HFFc6 (cell line): ENCODE measurements around the gene ASTL. TPM values are rescaled to one million over a fixed set of nuclear protein-coding genes. Genes with fewer than 3 reads are reported as not detected.

ENCODE experiments used
- DNase-seq: peaks from one replicate; pipeline ENCODE4 v3.0.0-alpha.2; 2018
- H3K27ac Mint-ChIP-seq: 2 replicates; pipeline ENCODE4 v1.8.0; 2020; ENCODE audit warnings: mild to moderate bottlenecking, mixed read lengths
- H3K27me3 Mint-ChIP-seq: 2 replicates; pipeline ENCODE4 v1.8.0; 2021; ENCODE audit warnings: mild to moderate bottlenecking, moderate library complexity, mixed read lengths; ENCODE audit not compliant: insufficient read depth
- H3K36me3 Mint-ChIP-seq: 2 replicates; pipeline ENCODE4 v1.8.0; 2021; ENCODE audit warnings: low read depth, mixed read lengths
- H3K4me1 Mint-ChIP-seq: 2 replicates; pipeline ENCODE4 v1.8.0; 2020; ENCODE audit warnings: low read depth, mixed read lengths
- H3K4me3 Mint-ChIP-seq: 2 replicates; pipeline ENCODE4 v1.8.0; 2020; ENCODE audit warnings: mild to moderate bottlenecking, moderate library complexity, mixed read lengths
- H3K9me3 Mint-ChIP-seq: 2 replicates; pipeline ENCODE4 v1.8.0; 2020; ENCODE audit warnings: mild to moderate bottlenecking, mixed read lengths
- CTCF ChIP-seq: fragments of 200-600 bp; sonication (generic); IDR thresholded peaks from 2 replicates; pipeline ENCODE4 v1.5.0; 2021; ENCODE audit warnings: antibody characterized with exemption, mild to moderate bottlenecking
- total RNA-seq, 6 experiments: library from RNA; stranded (reverse); fragmentation: NEBNext Ultra II Directional; extraction: Animal tissue kit (Norgen Biotek cat#: 25700); gene quantifications; 2 replicates in 1 of 6; 3 replicates in 5 of 6; pipeline ENCODE4 v1.2.3, GENCODE V29; 2021

ASTL gene
- total RNA-seq, 6 experiments from 2014 or later: 0.25 to 0.39 (median 0.31) TPM; not detected in 3

- no peaks in the 10 kb centered on the region for H3K9me3 Mint-ChIP-seq
- no peak for TF ChIP-seq CTCF
- H3K27me3 Mint-ChIP-seq: peaks cover 56% of the 10 kb centered on the region
- H3K4me3 Mint-ChIP-seq: no peak overlapping the region
- peaks cover 8% of the 10 kb centered on the region for H3K4me1 Mint-ChIP-seq
- peaks cover 7% of the 10 kb centered on the region for H3K36me3 Mint-ChIP-seq
- DNase-seq: no peak
- no peak overlapping the region for H3K27ac Mint-ChIP-seq
Observed at GRCh38 chr2:96118698-96119388, 19.5 kb downstream of the ASTL start.

- no peak for TF ChIP-seq CTCF
- DNase-seq: no peak
- Mint-ChIP-seq H3K9me3 (no peaks in the 10 kb centered on the region), H3K36me3 (peaks cover 7% of the 10 kb centered on the region), H3K4me1 (peaks cover 8% of the 10 kb centered on the region), H3K27ac (no peak overlapping the region), H3K27me3 (peaks cover 63% of the 10 kb centered on the region), H3K4me3 (0 out of 2 replicates have a peak overlapping the region, but pooled peaks have one; percentile 28)
Observed at GRCh38 chr2:96117701-96118588, 20.4 kb downstream of the ASTL start.

GRCh38 chr2:96116879-96117533 is 21.3 kb downstream of the ASTL start:
- Mint-ChIP-seq H3K27me3 (peaks cover 58% of the 10 kb centered on the region), H3K27ac (no peak overlapping the region), H3K36me3 (peaks cover 7% of the 10 kb centered on the region), H3K4me1 (peaks cover 8% of the 10 kb centered on the region), H3K9me3 (no peaks in the 10 kb centered on the region), H3K4me3 (no peak overlapping the region)
- DNase-seq: no peak
- TF ChIP-seq CTCF: peak; percentile 90

- peaks cover 54% of the 10 kb centered on the region for H3K27me3 Mint-ChIP-seq
- DNase-seq: no peak
- H3K4me1 Mint-ChIP-seq: peaks cover 8% of the 10 kb centered on the region
- H3K9me3 Mint-ChIP-seq: no peaks in the 10 kb centered on the region
- H3K4me3 Mint-ChIP-seq: no peak within 1 kb of the TSS
- H3K36me3 Mint-ChIP-seq: peaks cover 7% of the 10 kb centered on the region
- no peak for TF ChIP-seq CTCF
- H3K27ac Mint-ChIP-seq: no peak within 1 kb of the TSS
Observed at GRCh38 chr2:96116424-96116878, 21.9 kb downstream of the ASTL start, which contains the start of gene ADRA2B. TSS of gene ADRA2B (minus strand) at chr2:96116571. CDS start at chr2:96116149, 422 bp downstream.

- peaks cover 8% of the 10 kb centered on the region for H3K4me1 Mint-ChIP-seq
- no peak overlapping the region for H3K4me3 Mint-ChIP-seq
- H3K27ac Mint-ChIP-seq: no peak overlapping the region
- peaks cover 7% of the 10 kb centered on the region for H3K36me3 Mint-ChIP-seq
- H3K9me3 Mint-ChIP-seq: no peaks in the 10 kb centered on the region
- H3K27me3 Mint-ChIP-seq: peaks cover 54% of the 10 kb centered on the region
- no peak for DNase-seq
- TF ChIP-seq CTCF: no peak
Observed at GRCh38 chr2:96115631-96116423, 22.5 kb downstream of the ASTL start.
